Mononuclear cell (primary cell): ENCODE data around the gene TSPAN6. TPM values are rescaled to one million over a fixed set of nuclear protein-coding genes. Genes with fewer than 3 reads are reported as not detected.

ENCODE experiments used
- H3K27me3 ChIP-seq: 2 replicates; pipeline ENCODE4 v1.6.0; 2011; ENCODE audit warnings: low read length, control low read depth; ENCODE audit not compliant: insufficient read depth
- H3K4me1 ChIP-seq: 2 replicates; pipeline ENCODE4 v1.5.1; 2011; ENCODE audit warnings: mild to moderate bottlenecking, low read length, control low read depth; ENCODE audit not compliant: insufficient read depth
- H3K4me3 ChIP-seq: 2 replicates; pipeline ENCODE4 v1.5.1; 2011; ENCODE audit warnings: mild to moderate bottlenecking, low read length, moderate library complexity
- H3K9me3 ChIP-seq: 2 replicates; pipeline ENCODE4 v1.5.1; 2011; ENCODE audit warnings: low read depth, mild to moderate bottlenecking, control low read depth, low read length
- total RNA-seq: library from RNA; depleted of rRNA; stranded (reverse); fragments of >200 nt; gene quantifications from one replicate; pipeline ENCODE4 v1.2.3, GENCODE V29; 2012

Gene TSPAN6
- total RNA-seq, 1 donor, result 0.94 TPM

DNA sequence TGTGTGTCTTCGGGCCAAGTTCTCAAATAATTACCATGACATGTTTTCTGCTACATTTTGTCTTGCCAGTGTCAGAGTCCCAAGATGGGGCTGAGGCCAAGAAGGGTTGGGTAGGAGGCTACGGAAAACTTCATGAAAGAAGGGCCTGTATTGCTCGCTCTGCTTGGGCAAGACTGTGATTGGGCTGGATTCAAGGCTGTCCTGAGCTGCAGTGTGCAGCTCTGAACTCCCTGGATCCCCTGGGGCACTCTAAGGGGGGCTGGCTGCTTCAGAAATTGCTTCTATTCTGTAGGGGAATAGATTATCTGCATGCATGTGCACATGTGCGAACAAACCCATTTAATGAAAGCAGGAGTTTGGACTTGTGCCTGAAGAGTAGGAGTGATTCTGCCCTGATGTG, 13.6 kb downstream of the TSPAN6 start:
- Histone ChIP-seq H3K4me1 (no peaks in the 10 kb centered on the region), H3K9me3 (no peaks in the 10 kb centered on the region), H3K4me3 (no peak overlapping the region), H3K27me3 (peaks cover 4% of the 10 kb centered on the region)

- Histone ChIP-seq H3K9me3 (no peaks in the 10 kb centered on the region), H3K27me3 (peaks cover 10% of the 10 kb centered on the region), H3K4me1 (no peaks in the 10 kb centered on the region), H3K4me3 (no peak overlapping the region)
Observed at GRCh38 chrX:100615005-100615404, 21.6 kb downstream of the TSPAN6 start.

GRCh38 chrX:100611951-100612350, 24.7 kb downstream of the TSPAN6 start:
- Histone ChIP-seq H3K4me3 (no peak overlapping the region), H3K4me1 (no peaks in the 10 kb centered on the region), H3K27me3 (peaks cover 21% of the 10 kb centered on the region), H3K9me3 (no peaks in the 10 kb centered on the region)

- no peak overlapping the region for H3K4me3 ChIP-seq
- peaks cover 21% of the 10 kb centered on the region for H3K27me3 ChIP-seq
- H3K4me1 ChIP-seq, result peaks cover 6% of the 10 kb centered on the region
- H3K9me3 ChIP-seq, result no peaks in the 10 kb centered on the region
Observed at GRCh38 chrX:100609591-100609990, 27.0 kb downstream of the TSPAN6 start.

- H3K4me1 ChIP-seq, result peaks cover 6% of the 10 kb centered on the region
- H3K4me3 ChIP-seq, result no peak overlapping the region
- H3K9me3 ChIP-seq, result no peaks in the 10 kb centered on the region
- H3K27me3 ChIP-seq, result peaks cover 14% of the 10 kb centered on the region
Observed at GRCh38 chrX:100606753-100607152, 29.9 kb downstream of the TSPAN6 start.

DNA sequence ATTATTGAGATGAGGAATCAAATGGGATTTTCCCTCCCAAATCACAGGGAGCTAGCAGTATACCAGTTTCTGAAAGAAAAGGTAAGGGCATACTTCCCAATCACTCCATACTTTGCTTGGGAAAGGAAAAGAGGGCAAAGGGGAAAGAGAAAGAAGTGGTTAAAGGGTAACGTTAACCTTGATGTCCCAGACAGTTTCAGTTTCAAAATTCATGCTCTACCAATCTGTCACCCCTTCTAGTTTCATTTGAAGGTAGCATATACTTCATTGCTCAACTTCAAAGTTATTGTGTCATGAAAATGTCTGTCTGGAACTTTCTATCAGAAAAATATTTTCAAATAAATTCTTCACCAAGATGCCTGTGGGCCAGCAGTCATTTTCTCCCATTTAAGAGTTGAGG, 35.8 kb downstream of the TSPAN6 start:
- H3K4me3 ChIP-seq, result no peak overlapping the region
- H3K9me3 ChIP-seq, result no peaks in the 10 kb centered on the region
- no peaks in the 10 kb centered on the region for H3K4me1 ChIP-seq
- H3K27me3 ChIP-seq, result no peaks in the 10 kb centered on the region

GRCh38 chrX:100600340-100600739, 36.3 kb downstream of the TSPAN6 start:
- Histone ChIP-seq H3K9me3 (no peaks in the 10 kb centered on the region), H3K4me3 (no peak overlapping the region), H3K27me3 (no peaks in the 10 kb centered on the region), H3K4me1 (no peaks in the 10 kb centered on the region)

DNA sequence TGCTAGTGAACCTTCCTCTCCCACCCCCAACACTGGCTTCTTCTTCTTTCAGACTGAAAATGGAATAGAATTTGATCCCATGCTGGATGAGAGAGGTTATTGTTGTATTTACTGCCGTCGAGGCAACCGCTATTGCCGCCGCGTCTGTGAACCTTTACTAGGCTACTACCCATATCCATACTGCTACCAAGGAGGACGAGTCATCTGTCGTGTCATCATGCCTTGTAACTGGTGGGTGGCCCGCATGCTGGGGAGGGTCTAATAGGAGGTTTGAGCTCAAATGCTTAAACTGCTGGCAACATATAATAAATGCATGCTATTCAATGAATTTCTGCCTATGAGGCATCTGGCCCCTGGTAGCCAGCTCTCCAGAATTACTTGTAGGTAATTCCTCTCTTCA, 37.1 kb downstream of the TSPAN6 start:
- H3K4me1 ChIP-seq, result no peaks in the 10 kb centered on the region
- H3K4me3 ChIP-seq, result no peak overlapping the region
- no peaks in the 10 kb centered on the region for H3K27me3 ChIP-seq
- H3K9me3 ChIP-seq, result no peaks in the 10 kb centered on the region

DNA sequence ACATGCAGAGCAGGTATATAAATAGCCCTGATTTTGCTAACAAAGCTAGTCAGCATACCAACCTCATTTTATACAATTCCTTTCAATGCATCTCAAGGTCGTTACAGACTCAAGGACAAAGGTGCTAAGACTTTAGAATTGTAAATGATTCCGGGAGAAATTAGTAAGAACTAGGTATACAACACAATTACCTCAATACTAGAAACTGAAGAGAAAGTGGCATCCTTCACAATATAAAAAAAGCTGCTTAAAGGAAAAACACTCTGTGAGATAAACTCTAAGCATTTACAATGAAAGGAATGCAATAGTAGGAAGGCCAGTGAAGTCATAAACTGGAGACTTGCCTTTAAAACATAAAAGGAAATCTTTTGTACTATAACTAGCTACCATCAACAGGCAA, 40.0 kb downstream of the TSPAN6 start:
- no peaks in the 10 kb centered on the region for H3K9me3 ChIP-seq
- H3K4me3 ChIP-seq, result no peak overlapping the region
- no peaks in the 10 kb centered on the region for H3K4me1 ChIP-seq
- no peaks in the 10 kb centered on the region for H3K27me3 ChIP-seq

DNA sequence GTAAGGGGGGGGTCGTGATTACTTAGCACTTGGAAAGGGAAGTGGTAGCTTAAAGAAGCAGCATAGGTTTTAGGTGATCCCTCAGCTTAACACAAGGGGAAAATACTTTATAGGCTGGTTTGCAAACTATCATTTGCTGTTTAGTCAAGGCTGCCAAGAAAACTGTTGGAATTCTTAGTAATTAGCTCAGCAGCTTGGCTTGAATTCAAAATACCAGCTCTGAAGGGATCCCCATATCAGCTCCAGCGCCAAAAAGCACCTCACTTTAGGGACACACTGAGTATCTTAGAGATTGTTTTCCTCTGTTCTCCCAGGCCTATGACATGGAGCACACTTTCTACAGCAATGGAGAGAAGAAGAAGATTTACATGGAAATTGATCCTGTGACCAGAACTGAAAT, 43.0 kb downstream of the TSPAN6 start:
- Histone ChIP-seq H3K4me3 (no peak overlapping the region), H3K4me1 (no peaks in the 10 kb centered on the region), H3K9me3 (no peaks in the 10 kb centered on the region), H3K27me3 (no peaks in the 10 kb centered on the region)

DNA sequence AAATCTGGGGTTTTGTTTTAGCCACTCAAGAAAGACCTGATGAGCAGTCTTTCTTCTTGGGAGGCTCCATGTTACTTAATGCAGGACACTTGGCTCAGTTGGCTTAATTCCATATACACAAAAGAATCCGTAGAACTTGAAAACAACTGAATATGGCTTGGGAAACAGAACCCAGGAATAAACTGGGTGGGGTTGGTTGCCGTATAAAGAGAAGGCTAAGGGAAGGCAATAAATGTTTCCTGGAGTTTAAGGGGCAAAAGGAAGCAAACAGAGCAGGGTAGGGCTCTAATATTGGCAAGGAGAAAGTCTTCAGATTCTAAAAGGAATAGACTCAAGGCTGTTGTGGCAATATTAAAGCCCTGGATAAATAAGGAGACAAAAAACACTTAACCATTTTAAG, 43.5 kb downstream of the TSPAN6 start:
- Histone ChIP-seq H3K27me3 (no peaks in the 10 kb centered on the region), H3K4me3 (no peak overlapping the region), H3K4me1 (no peaks in the 10 kb centered on the region), H3K9me3 (no peaks in the 10 kb centered on the region)

DNA sequence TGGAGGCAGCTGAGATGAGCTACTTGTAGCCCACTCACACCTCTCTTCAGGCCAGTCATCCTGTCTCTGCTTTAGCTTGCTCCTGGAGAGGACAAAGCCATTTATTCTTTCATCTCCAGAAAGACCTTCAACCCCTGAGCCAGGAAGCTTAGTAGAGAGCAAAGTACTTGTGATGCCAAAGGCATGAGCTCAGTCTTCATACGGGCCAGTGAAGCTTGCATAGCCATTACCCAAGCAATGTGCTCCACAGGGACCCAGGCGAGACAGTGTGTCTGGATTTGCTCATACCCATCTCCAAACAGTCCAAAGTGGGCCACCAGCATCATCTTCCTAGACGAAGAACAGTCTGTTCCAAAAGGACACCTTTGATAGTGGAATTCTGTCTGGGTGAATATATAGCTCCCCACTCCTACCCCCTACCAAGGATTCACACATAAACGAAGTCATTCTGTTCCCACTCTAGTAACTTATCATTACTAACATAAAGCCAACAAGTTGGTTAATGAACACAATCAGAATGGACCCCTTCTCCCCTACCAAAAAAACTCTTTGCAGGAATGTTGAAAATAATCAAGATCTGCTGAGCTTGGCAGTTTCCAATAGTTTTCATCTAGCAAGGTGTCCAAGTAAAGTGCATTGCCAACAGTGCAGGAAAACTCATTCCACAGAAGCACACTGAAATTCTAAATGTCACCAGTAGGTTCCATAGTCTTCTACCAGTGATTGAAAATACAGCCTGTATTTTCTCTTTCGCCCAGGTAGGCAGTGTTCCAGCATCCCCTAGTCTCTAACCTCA, 45.2 kb downstream of the TSPAN6 start:
- no peaks in the 10 kb centered on the region for H3K9me3 ChIP-seq
- no peak overlapping the region for H3K4me3 ChIP-seq
- no peaks in the 10 kb centered on the region for H3K27me3 ChIP-seq
- H3K4me1 ChIP-seq, result no peaks in the 10 kb centered on the region

- no peaks in the 10 kb centered on the region for H3K4me1 ChIP-seq
- no peaks in the 10 kb centered on the region for H3K27me3 ChIP-seq
- H3K9me3 ChIP-seq, result no peaks in the 10 kb centered on the region
- H3K4me3 ChIP-seq, result no peak overlapping the region
Observed at GRCh38 chrX:100587861-100588260, 48.7 kb downstream of the TSPAN6 start.

DNA sequence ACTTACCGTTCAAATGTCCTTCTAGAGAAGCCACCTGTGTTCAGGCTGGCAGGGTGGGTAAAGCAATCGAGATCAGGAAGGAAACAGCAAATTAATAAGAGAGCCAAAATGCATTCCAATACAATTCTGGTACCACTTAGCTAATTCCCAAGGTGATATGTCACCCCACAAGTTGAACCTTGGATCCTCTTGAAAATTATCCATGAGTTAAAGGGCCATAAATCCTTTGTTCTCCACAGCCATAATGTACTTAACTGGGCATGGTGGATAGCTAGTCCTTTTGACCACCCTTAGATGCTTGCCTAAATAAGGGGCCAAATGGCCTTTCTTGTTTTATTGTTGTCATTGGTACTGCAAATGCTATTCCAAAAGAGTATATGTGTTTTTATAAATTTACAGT, 49.9 kb downstream of the TSPAN6 start:
- H3K4me3 ChIP-seq, result no peak overlapping the region

GRCh38 chrX:100584611-100585010, 52.0 kb downstream of the TSPAN6 start, which contains the start of gene TNMD:
TSS of gene TNMD (plus strand) at chrX:100584936. CDS start at chrX:100585019, 83 bp downstream.
- Histone ChIP-seq H3K4me1 (no peaks in the 10 kb centered on the region), H3K27me3 (no peaks in the 10 kb centered on the region), H3K4me3 (no peak within 1 kb of the TSS), H3K9me3 (no peaks in the 10 kb centered on the region)

More for the DNA sequence above, 49.9 kb downstream of the TSPAN6 start:
- H3K9me3 ChIP-seq, result no peaks in the 10 kb centered on the region
- H3K27me3 ChIP-seq, result no peaks in the 10 kb centered on the region
- H3K4me1 ChIP-seq, result no peaks in the 10 kb centered on the region
